ENCODE data around the gene ST6GALNAC5. TPM values are rescaled to one million over a fixed set of nuclear protein-coding genes. Genes with fewer than 3 reads are reported as not detected.

The ST6GALNAC5 gene
- total RNA-seq, 1 donor from 2014 or later, result 23.1 TPM

DNA sequence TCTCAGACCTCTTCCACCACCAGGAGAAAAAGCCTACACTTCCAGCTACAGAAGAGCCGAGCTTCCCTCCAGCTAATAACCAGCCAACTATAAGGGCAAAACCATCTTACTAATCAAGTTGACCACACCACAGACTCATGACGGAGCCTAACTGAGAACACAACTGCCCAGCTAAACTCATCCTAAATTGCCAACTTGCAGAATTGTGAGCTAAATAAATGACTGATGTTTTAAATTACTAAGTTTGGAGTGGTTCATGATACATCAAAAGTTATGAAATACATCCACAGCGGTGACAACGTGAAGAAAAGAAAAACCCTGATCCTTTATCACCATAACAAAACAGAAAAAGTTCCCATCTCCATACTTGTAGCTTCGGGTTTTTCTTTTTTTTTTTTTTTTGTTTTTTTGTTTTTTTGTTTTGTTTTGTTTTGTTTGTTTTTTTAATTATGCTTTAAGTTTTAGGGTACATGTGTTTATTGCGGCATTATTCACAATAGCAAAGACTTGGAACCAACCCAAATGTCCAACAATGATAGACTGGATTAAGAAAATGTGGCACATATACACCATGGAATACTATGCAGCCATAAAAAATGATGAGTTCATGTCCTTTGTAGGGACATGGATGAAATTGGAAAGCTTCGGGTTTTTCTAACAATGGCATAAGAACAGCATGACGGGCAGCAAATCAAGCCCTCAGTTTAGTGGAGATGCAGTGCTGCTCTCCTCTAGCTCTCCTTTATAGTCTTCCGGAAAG lies 229.4 kb downstream of the ST6GALNAC5 start:
- ATAC-seq, result no peak
- intact Hi-C loops (cut with DNase I), result no loop called here
- no peaks in the 10 kb centered on the region for H3K9me3 ChIP-seq
- H3K4me1 ChIP-seq, result no peaks in the 10 kb centered on the region
- DNase-seq, result no peak
- no peaks in the 10 kb centered on the region for H3K27me3 ChIP-seq
- no peaks in the 10 kb centered on the region for H3K36me3 ChIP-seq
- TF ChIP-seq, protein P1, sequence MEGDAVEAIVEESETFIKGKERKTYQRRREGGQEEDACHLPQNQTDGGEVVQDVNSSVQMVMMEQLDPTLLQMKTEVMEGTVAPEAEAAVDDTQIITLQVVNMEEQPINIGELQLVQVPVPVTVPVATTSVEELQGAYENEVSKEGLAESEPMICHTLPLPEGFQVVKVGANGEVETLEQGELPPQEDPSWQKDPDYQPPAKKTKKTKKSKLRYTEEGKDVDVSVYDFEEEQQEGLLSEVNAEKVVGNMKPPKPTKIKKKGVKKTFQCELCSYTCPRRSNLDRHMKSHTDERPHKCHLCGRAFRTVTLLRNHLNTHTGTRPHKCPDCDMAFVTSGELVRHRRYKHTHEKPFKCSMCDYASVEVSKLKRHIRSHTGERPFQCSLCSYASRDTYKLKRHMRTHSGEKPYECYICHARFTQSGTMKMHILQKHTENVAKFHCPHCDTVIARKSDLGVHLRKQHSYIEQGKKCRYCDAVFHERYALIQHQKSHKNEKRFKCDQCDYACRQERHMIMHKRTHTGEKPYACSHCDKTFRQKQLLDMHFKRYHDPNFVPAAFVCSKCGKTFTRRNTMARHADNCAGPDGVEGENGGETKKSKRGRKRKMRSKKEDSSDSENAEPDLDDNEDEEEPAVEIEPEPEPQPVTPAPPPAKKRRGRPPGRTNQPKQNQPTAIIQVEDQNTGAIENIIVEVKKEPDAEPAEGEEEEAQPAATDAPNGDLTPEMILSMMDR (IDR thresholded peaks at IDR 0.05), result no peak
- H3K4me3 ChIP-seq, result no peak overlapping the region
- H3K27ac ChIP-seq, result no peak overlapping the region

DNA sequence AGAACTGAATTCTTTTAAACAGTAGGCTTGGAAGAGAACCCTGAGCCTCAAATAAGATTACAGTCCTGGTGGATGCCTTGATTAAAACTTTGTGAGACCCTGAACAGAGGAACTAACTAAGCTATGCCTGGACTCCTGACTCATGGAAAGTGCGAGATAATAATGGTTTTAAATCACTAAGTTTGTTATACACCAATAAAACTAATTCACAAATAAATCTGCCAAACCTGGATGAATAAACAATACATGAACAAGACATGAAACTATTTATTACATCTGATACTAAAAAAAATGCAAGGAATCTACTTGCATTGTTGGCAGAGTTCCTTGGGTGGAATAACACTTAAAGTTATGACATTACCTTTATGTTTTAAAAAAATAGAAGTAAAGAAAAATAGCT lies 233.6 kb downstream of the ST6GALNAC5 start:
- Histone ChIP-seq H3K27ac (no peak overlapping the region), H3K4me1 (no peaks in the 10 kb centered on the region), H3K27me3 (no peaks in the 10 kb centered on the region), H3K4me3 (no peak overlapping the region), H3K36me3 (no peaks in the 10 kb centered on the region), H3K9me3 (no peaks in the 10 kb centered on the region)
- TF ChIP-seq, protein P1 (IDR thresholded peaks at IDR 0.05), result no peak
- DNase-seq (no peak), ATAC-seq (no peak)
- intact Hi-C loops (cut with DNase I), result no loop called here

DNA sequence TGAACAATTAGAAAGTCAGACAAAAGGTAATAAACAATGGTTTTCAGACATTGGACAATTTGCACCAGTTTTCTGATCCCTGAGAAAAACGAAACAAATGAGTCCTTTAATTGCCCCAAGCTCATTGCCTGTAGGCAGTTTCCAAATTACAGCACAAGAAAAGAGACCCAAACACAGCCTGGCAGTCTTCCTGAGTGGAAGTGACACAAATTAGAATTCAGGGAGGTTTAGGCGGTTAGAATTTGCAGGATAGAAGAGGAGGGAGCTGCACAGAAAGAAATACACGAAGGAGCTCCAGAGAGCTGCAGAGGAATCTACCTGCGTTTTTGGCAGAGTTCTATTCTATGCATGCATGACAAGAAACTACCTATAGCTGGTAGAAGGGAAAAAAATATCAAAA lies 236.2 kb downstream of the ST6GALNAC5 start:
- ATAC-seq (no peak), DNase-seq (no peak)
- no peaks in the 10 kb centered on the region for H3K9me3 ChIP-seq
- no peak overlapping the region for H3K4me3 ChIP-seq
- no peaks in the 10 kb centered on the region for H3K36me3 ChIP-seq
- intact Hi-C loops (cut with DNase I), result no loop called here
- no peaks in the 10 kb centered on the region for H3K27me3 ChIP-seq
- TF ChIP-seq, protein P1 (IDR thresholded peaks at IDR 0.05), result no peak
- no peaks in the 10 kb centered on the region for H3K4me1 ChIP-seq
- no peak overlapping the region for H3K27ac ChIP-seq

DNA sequence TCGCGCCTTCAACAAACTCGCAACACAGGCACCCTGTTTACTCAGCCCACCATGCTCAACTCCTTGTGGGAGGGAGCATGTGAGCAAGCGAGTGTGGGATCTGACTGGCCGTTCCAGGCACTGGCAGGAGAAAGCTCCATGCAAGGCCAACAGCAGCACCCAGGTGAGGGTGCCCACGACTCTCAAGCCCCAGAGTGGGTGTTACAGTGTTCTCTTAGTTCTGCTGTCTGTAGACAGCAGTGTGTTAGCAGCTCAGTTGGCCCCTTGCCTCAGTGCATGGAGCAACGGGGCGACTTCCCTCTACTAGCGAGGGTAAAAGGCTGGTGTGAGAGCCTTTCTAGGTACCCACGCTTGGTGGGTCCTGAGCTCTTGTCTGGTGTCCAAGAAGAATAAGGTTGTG lies 237.4 kb downstream of the ST6GALNAC5 start:
- Histone ChIP-seq H3K4me3 (no peak overlapping the region), H3K27me3 (no peaks in the 10 kb centered on the region), H3K4me1 (no peaks in the 10 kb centered on the region), H3K27ac (no peak overlapping the region), H3K9me3 (no peaks in the 10 kb centered on the region), H3K36me3 (no peaks in the 10 kb centered on the region)
- intact Hi-C loops (cut with DNase I), result no loop called here
- TF ChIP-seq, protein P1 (IDR thresholded peaks at IDR 0.05), result no peak
- ATAC-seq, result no peak
- no peak for DNase-seq

Small RNA genes lying within 50 kb of the gene (microRNA-seq; reads per million reads assigned to microRNA genes)
- gene MIR7156 (ENCODE audit: borderline microRNAs expressed), result not detected
